ENCODE data around the gene TMEM150B.

DNA sequence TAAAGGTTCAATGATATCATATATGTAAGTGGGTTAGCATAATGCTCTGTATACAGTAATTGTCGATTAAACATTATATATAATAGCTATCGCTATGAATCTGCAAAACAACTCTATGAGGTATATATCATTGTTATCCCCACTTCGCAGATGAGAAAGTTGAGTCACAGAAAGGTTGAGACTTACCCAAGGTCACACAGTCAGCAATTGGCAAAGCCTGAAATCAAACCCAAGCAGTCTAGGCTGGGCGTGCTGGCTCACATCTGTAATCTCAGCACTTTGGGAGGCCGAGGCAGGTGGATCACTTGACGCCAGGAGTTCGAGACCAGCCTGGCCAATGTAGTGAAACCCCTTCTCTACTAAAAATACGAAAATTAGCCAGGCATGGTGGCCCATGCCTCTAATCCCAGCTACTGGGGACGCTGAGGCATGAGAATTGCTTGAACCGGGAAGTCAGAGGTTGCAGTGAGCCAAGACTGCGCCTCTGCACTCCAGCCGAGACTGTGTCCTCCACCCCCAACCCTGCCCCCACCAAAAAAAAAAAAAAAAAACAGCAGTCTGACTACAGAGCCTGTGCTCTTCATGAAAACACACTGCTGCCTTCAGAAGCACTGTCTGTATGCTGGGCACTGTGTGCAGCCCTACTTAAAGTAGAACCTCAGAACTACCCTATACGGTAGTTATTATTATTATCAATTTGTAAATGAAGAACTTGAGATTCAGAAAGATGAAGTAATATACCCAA is 46.6 kb downstream of the TMEM150B start:
- TF ChIP-seq, protein P1, sequence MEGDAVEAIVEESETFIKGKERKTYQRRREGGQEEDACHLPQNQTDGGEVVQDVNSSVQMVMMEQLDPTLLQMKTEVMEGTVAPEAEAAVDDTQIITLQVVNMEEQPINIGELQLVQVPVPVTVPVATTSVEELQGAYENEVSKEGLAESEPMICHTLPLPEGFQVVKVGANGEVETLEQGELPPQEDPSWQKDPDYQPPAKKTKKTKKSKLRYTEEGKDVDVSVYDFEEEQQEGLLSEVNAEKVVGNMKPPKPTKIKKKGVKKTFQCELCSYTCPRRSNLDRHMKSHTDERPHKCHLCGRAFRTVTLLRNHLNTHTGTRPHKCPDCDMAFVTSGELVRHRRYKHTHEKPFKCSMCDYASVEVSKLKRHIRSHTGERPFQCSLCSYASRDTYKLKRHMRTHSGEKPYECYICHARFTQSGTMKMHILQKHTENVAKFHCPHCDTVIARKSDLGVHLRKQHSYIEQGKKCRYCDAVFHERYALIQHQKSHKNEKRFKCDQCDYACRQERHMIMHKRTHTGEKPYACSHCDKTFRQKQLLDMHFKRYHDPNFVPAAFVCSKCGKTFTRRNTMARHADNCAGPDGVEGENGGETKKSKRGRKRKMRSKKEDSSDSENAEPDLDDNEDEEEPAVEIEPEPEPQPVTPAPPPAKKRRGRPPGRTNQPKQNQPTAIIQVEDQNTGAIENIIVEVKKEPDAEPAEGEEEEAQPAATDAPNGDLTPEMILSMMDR (IDR thresholded peaks at IDR 0.05) = no peak
- no peak for TF ChIP-seq POLR2A (IDR thresholded peaks at IDR 0.05)
- no peak for TF ChIP-seq EP300 (IDR thresholded peaks at IDR 0.05)
